Right renal pelvis (tissue), 4 donors: ENCODE results near the gene ANKRD52. TPM values are rescaled to one million over a fixed set of nuclear protein-coding genes. Genes with fewer than 3 reads are reported as not detected.
"Not testable (repeated sequence)": the region's sequence is repeated elsewhere in the genome, so short reads cannot be mapped to it uniquely, and the experiment has no call there.

Source experiments
- DNase-seq, 4 donors: peaks; one replicate each; pipeline ENCODE4 v3.0.0-alpha.2; 2013; ENCODE audit warnings: low read depth in 4 of 4, low spot score in 3 of 4, missing footprints in 1 of 4
- polyA plus RNA-seq, 4 donors: library from polyadenylated mRNA; unstranded; fragments of 120-200 nt; gene quantifications; one replicate each; pipeline ENCODE4 v1.2.1, GENCODE V29; 2013; ENCODE audit not compliant: insufficient read length in 4 of 4

ANKRD52 gene
- polyA plus RNA-seq, 4 donors: 28.2 to 32.0 (median 30.3) TPM

DNA sequence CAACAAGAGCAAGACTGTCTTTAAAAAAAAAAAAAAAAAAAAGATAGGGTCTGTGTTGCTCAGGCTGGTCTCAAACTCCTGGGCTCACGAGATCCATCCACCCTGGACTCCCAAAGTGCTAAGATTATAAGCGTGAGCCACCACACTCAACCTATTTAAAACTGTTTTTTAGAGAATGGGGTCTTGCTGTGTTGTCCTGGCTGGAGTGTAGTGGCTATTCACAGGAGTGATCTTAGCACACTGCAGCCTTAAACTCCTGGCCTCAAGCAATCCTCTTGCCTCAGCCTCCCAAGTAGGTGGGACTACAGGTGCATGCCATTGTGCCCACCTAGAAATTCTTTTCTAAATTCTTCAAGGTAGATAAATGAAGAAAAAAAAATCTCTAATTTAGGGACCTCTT lies 16.1 kb upstream of the ANKRD52 start:
- no peak for DNase-seq

GRCh38 chr12:56272468-56272867 lies 14.3 kb upstream of the ANKRD52 start:
- DNase-seq: not testable (repeated sequence)

GRCh38 chr12:56271031-56271430 lies 12.8 kb upstream of the ANKRD52 start:
- DNase-seq: no peak

DNA sequence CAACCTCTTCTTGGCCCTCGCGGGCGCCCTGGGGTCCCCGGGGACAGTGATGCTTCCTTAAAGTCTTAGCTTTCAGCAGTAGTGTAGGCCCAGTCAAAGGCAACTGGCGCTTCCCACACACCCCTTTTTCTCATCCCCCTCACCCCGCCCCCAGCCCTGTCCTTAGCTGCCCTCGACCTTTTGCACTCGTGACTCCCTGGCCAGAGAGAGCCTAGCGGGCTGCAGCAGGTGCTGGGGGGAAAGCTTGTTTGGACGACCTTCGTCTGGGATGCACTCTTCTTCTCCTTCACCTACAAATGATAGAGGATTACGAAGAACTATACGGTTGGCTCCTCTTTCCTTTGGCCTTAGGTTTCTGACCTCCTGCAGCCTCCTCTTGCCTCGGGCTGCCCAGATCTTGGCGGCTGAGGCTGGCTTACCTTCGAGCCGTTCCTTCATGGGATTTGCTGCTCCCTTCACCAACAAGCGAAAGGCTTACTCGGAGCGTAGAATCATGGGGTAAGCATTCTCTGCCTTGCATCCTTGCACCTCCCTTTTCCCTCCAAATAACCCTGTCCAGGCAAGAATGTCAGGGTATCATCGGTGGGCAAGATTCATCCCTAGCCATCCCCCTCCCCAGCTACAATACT lies 9.4 kb upstream of the ANKRD52 start:
- no peak for DNase-seq

DNA sequence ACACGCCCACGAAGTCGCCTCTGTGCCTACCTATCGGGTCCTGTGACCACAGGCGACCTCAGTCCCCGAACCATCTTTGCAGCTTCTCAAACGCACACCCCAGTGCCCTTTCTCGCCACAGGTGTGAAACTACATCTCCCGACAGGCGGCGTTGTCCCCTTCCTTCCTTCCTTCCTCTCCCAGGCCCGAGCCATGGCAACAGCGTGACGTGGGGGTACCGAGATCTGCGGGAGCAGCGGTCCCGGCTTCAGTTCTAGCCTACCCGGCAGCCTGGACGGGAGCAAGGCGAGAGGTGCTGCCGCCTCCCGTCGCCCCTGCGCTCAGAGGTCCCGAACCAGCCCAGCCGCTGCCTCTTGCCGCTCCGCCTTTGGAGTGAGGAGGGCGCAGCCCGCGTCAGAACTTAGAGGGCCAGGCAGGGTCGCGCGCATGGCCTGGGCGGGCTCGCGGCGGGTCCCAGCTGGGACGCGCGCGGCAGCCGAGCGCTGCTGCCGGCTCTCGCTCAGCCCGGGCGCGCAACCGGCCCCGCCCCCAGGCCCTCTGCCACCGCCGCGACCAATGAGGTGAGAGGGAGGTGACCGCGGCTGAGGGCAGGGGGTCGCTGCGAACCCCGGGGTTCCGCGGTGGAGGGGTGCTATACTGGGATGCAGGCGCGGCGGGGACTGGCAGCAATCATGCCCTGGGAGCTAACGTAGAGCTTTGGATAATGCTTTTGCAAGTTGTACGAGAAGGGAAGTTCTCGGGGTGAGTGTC lies 8.7 kb upstream of the ANKRD52 start, which contains the start of gene COQ10A:
COQ10A (plus strand) TSS at position 250 of the 750 bp plus-strand sequence; CDS start at position 427, 177 bp downstream.
- DNase-seq: peak; percentile 80 to 85 (median 83)

DNA sequence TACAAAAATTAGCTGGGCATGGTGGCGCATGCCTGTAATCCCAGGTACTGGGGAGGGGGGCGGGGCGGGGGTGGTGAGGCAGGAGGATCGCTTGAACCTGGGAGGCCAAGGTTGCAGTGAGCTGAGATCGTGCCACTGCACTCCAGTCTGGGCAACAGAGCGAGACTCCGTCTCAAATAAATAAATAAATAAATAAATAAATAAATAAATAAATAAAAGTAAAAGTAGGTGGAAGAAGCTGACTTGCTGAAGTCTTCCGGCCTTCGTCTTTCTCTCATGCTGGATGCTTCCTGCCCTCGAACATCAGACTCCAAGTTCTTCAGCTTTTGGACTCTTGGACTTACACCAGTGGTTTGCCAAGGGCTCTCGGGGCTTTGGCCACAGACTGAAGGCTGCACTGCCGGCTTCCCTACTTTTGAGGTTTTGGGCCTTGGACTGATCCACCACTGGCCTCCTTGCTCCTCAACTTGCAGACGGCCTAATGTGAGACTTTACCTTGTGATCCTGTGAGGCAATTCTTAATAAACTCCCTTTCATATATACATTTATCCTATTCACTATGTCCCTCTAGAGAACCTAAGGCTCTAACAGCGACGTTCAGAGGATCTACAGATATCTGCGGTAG lies 8.0 kb upstream of the ANKRD52 start:
- not testable (repeated sequence) for DNase-seq

DNA sequence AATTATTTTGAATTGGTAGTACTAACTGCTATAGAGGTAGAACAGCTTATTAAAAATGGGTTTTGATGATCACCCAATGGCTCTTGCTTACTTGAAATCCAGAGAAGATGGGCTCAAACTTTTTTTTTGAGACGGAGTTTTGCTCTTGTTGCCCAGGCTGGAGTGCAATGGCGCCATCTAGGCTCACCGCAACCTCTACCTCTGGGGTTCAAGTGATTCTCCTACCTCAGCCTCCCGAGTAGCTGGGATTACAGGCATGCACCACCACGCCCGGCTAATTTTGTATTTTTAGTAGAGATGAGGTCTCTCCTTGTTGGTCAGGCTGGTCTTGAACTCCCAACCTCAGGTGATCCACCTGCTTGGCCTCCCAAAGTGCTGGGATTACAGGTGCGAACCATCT lies 4.8 kb upstream of the ANKRD52 start:
- DNase-seq: not testable (repeated sequence)

DNA sequence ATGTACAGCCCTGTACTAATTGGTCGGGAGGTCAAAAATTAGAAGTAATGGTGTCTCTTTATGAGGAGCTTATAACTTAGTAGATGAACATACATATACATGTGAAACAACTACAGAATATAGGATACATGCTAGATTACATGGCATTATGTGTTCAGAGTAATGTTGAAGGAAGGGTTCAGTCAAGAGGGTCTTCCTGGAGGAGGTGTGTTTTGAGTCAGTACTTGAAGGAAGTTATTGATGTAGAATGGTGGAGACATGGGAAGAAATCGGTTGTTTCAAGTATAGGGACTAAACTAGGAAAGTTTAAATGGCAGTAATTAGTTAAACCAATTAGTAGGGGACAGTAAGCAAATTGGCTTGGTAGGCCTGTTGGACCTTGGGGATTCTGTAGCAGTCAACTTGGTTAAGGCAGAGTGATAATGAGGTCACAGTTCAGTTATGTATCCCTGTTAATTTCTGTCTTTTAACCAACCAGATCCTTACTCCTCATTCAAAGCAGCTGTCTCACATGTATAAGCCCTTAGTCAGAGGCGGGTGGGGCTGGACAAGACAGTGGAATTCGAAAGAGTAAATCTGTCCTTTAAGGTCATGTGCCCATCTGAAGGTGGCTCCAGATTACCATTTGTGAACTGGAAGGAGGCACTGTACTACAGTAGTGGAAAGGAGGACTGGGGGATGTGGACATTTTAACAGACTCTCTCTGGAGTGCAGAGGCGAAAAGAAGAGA lies 3.5 kb upstream of the ANKRD52 start:
- no peak for DNase-seq

- no peak for DNase-seq
These were observed 2.7 kb upstream of the ANKRD52 start for GRCh38 chr12:56260921-56261320.

- DNase-seq: no peak
These were observed 2.2 kb upstream of the ANKRD52 start for GRCh38 chr12:56260380-56260779.

DNA sequence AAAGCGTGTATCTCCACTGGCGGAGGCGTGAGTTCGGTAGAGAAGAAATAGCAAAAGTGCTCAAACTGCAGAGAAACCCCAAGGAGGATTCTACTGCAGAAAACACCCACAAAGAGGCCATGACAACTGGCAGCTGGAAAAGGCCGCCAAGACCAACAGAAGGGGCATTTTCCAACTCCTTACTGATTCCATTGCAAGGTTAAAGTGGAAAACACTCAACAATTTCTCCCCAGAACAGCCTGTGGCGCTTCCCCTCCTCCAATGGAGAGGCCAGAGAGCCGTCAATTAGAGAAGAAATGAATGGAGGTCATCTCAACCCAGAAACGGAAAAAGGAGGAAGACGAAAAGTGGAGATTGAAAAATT lies 618 bp upstream of the ANKRD52 start:
- DNase-seq: no peak

- peak in 1 of 4 donors; percentile 20 for DNase-seq
These were observed 605 bp downstream of the ANKRD52 start for GRCh38 chr12:56257491-56258067.

DNA sequence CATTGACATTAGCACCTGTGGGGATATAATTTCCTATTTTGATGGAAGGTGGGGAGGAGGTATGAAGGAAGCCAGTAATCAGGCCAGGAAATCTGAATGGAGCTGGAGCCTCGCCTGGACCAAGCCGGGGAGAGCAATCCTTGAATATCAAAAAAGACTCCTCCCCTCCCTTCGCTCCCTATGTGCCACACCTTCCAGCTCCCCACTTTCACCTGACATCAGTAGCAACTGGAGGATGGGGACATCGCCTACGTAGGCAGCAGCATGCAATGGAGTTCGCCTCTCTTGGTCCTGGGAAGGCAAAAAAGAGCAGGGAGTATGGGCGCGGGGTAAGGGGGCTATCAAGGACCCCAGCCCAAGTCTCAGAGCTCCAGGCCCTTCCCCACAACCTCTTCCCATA lies 1.1 kb downstream of the ANKRD52 start:
- no peak for DNase-seq

- DNase-seq: no peak
These were observed 1.7 kb downstream of the ANKRD52 start for GRCh38 chr12:56256326-56256960.

- DNase-seq: no peak
These were observed 2.5 kb downstream of the ANKRD52 start for GRCh38 chr12:56255671-56256070.

DNA sequence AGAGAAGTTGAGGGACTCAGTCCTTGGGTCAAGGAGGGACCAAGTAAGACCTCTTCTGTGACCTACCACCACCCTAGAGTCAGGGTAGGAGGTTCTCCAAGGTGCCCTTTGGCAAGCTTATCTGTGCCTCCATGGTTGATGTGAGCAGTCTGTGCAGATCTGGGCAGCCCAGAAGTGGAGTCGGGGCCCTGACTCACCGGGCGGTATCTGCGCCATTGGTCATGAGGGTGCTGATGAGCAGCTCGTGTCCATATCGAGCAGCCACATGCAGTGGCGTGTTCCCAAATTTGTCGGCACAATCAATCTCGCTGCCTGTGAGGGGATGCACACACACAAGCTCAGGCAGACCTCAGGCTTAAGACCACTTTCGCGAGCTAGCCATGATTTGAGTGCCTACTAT lies 5.1 kb downstream of the ANKRD52 start:
- DNase-seq: no peak

DNA sequence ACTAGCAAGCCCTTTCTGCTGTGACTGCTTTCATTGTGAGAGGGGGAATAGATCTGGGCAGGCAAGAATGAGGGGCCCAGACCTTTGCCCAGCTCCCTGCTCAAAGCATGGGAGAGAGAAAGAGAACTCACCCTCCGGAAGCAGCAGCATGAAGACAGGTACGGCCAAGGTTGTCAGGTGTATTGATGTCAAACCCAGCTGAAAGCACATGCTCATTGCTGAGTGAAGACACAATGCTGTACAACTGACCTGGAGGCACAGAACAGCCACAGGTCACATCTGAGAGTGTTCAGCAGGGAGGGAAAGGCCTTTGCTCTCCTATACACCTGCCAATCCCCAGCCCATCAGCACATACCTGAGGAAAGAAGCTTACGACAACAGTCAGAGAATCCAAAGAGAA lies 5.5 kb downstream of the ANKRD52 start:
- DNase-seq: no peak

DNA sequence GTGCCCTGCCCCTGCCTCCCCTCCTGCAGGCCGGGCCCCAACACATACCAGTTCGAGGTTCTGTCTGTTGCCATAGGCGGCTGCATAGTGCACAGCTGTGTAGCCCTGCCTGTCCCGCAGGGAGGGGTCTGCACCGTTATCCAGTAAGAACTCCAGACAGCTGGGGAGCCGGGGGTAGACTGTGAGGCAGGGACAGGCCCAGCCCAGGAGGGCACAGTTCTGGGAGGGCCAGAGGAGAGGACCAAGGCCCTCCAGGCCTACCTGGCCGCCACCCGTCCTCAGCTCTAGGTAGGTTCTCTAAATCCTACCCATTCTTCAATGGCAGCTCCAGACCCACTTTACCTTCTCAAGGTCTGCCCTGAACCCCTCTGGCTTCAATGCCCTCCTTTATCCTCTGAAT lies 9.5 kb downstream of the ANKRD52 start:
- DNase-seq: no peak

DNA sequence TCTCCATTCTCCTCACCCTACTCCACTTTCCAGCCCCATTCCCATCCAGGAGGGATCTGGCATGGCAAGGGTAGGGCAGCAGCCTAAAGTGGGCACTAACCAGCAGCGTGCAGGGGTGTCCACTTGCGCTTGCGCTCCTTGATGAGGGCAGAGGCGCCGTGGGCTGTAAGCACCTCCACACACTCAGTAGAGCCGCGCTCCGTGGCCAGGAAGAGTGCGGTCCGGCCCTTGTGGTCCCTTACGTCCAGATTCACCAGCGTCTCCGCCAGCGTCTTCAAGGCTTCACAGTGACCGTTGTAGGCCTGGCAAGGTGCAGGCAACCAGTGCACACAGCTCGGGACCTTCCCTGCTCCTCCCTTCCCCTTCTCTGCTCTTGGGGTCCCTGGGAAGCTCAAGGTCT lies 10.3 kb downstream of the ANKRD52 start:
- DNase-seq: no peak

DNA sequence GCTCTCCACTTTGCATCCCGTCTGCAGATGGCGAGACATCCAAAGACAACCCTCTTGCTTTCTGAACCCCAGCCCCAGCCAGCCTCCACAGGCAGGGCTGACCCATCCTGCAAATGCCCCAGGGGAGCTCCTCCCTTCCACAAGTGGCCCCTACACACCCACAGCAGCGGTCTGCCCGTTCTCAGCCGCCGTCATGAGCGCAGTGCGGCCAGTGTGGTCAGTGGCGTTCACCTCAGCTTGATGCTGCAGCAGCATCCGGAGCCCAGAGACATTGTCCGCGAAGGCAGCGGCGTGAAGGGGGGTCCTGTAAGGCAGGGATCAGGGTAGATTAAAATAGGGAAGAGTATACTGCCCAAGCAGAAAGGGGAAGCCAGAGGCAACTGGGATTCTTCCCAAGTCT lies 13.7 kb downstream of the ANKRD52 start:
- DNase-seq: no peak
